Glutamatergic neuron (in vitro differentiated cells): ENCODE measurements around the gene SPTBN1. TPM values are rescaled to one million over a fixed set of nuclear protein-coding genes. Genes with fewer than 3 reads are reported as not detected.
A peak's percentile ranks its signal among the peaks of the same experiment; 100 is the strongest.

ENCODE experiments used
- DNase-seq: peaks from one replicate; pipeline ENCODE4 v3.0.0; 2022
- H3K27ac Mint-ChIP-seq: one replicate; pipeline ENCODE4 v1.8.0; 2020; ENCODE audit warnings: mild to moderate bottlenecking, mixed read lengths, inconsistent platforms; ENCODE audit not compliant: unreplicated experiment
- H3K27me3 Mint-ChIP-seq: one replicate; pipeline ENCODE4 v1.8.0; 2020; ENCODE audit warnings: mild to moderate bottlenecking, moderate library complexity, mixed read lengths, inconsistent platforms; ENCODE audit not compliant: unreplicated experiment
- H3K36me3 Mint-ChIP-seq: one replicate; pipeline ENCODE4 v1.8.0; 2020; ENCODE audit warnings: mild to moderate bottlenecking, mixed read lengths, inconsistent platforms; ENCODE audit not compliant: unreplicated experiment
- H3K4me1 Mint-ChIP-seq: one replicate; pipeline ENCODE4 v1.8.0; 2020; ENCODE audit warnings: mild to moderate bottlenecking, low read depth, mixed read lengths, inconsistent platforms; ENCODE audit not compliant: unreplicated experiment
- H3K4me3 Mint-ChIP-seq: one replicate; pipeline ENCODE4 v1.8.0; 2020; ENCODE audit warnings: mild to moderate bottlenecking, mixed read lengths, inconsistent platforms; ENCODE audit not compliant: unreplicated experiment
- H3K9me3 Mint-ChIP-seq: one replicate; pipeline ENCODE4 v1.8.0; 2020; ENCODE audit warnings: mild to moderate bottlenecking, moderate library complexity, mixed read lengths, inconsistent platforms; ENCODE audit not compliant: unreplicated experiment
- CTCF ChIP-seq: fragments of 200-600 bp; sonication (generic); IDR thresholded peaks from one replicate; pipeline ENCODE4 v1.5.0; 2021; ENCODE audit not compliant: partially characterized antibody, unreplicated experiment
- total RNA-seq: library from RNA; stranded (reverse); fragmentation: NEBNext Ultra II Directional; extraction: Animal tissue kit (Norgen Biotek cat#: 25700); gene quantifications from one replicate; pipeline ENCODE4 v1.2.1, GENCODE V29; 2021; ENCODE audit not compliant: unreplicated experiment

Gene SPTBN1
- total RNA-seq, 1 donor from 2014 or later, result 385 TPM

- TF ChIP-seq CTCF, result no peak
- Mint-ChIP-seq H3K4me3 (peak overlapping the region; percentile 82), H3K36me3 (peaks cover 6% of the 10 kb centered on the region), H3K27me3 (peaks cover 8% of the 10 kb centered on the region), H3K4me1 (peaks cover 42% of the 10 kb centered on the region), H3K9me3 (peaks cover 12% of the 10 kb centered on the region), H3K27ac (peak overlapping the region; percentile 93)
- DNase-seq, result peak; percentile 30
Observed at GRCh38 chr2:54420524-54421172, 35.5 kb upstream of the SPTBN1 start.

GRCh38 chr2:54422072-54422581 is 34.0 kb upstream of the SPTBN1 start:
- Mint-ChIP-seq H3K4me1 (peaks cover 34% of the 10 kb centered on the region), H3K27ac (no peak overlapping the region), H3K27me3 (peaks cover 8% of the 10 kb centered on the region), H3K9me3 (peaks cover 12% of the 10 kb centered on the region), H3K4me3 (no peak overlapping the region), H3K36me3 (peaks cover 6% of the 10 kb centered on the region)
- DNase-seq, result no peak
- TF ChIP-seq CTCF, result no peak

- H3K4me1 Mint-ChIP-seq, result peaks cover 36% of the 10 kb centered on the region
- DNase-seq, result no peak
- TF ChIP-seq CTCF, result no peak
Observed at GRCh38 chr2:54423213-54423612, 32.9 kb upstream of the SPTBN1 start.

GRCh38 chr2:54424555-54425163 is 31.5 kb upstream of the SPTBN1 start:
- Mint-ChIP-seq H3K36me3 (peaks cover 6% of the 10 kb centered on the region), H3K9me3 (peaks cover 12% of the 10 kb centered on the region), H3K4me1 (peaks cover 29% of the 10 kb centered on the region), H3K4me3 (no peak overlapping the region), H3K27ac (no peak overlapping the region), H3K27me3 (peaks cover 5% of the 10 kb centered on the region)
- no peak for DNase-seq
- TF ChIP-seq CTCF, result no peak

More at GRCh38 chr2:54423213-54423612, 32.9 kb upstream of the SPTBN1 start:
- Mint-ChIP-seq H3K27me3 (peaks cover 8% of the 10 kb centered on the region), H3K4me3 (no peak overlapping the region), H3K27ac (no peak overlapping the region), H3K36me3 (peaks cover 6% of the 10 kb centered on the region), H3K9me3 (peaks cover 12% of the 10 kb centered on the region)
